Measurements from ENCODE around the gene MLX.

- TF ChIP-seq CTCF (conservative IDR thresholded peaks at IDR 0.05 in 1 of 2, IDR thresholded peaks at IDR 0.05 in 1 of 2; ENCODE audit: low read depth in 1 of 2, low read length in 2 of 2) (no peak), EZH2 (IDR thresholded peaks at IDR 0.05; ENCODE audit: low read length, missing control alignments) (no peak)
Measured at GRCh38 chr17:42522263-42522790, 44.6 kb upstream of the MLX start.

Data from fibroblast of lung (primary cell).